ENCODE data around the gene PDHB.

PDHB gene

GRCh38 chr3:58398669-58399333 lies 34.8 kb downstream of the PDHB start:
- TF ChIP-seq CTCF (IDR thresholded peaks at IDR 0.05) = no peak
- H3K4me1 ChIP-seq = no peaks in the 10 kb centered on the region
- no peak overlapping the region for H3K4me2 ChIP-seq (ENCODE audit: low read length)
- H3K79me2 ChIP-seq = peaks cover 4% of the 10 kb centered on the region
- no peaks in the 10 kb centered on the region for H3K36me3 ChIP-seq (ENCODE audit: control insufficient read depth, insufficient read depth, low read length)
- no peak overlapping the region for H3K4me3 ChIP-seq (ENCODE audit: low read depth, low read length)
- no peaks in the 10 kb centered on the region for H3K9me3 ChIP-seq (ENCODE audit: control insufficient read depth, low read length)
- H3K9ac ChIP-seq = no peak overlapping the region
- H2AFZ ChIP-seq = no peak overlapping the region
- H3K27me3 ChIP-seq (ENCODE audit: control insufficient read depth, insufficient read depth, low read length) = no peaks in the 10 kb centered on the region
- H3K27ac ChIP-seq = no peak overlapping the region

GRCh38 chr3:58394339-58394738 lies 39.3 kb downstream of the PDHB start:
- no peak overlapping the region for H3K27ac ChIP-seq
- H3K79me2 ChIP-seq = peaks cover 4% of the 10 kb centered on the region
- no peak overlapping the region for H3K4me3 ChIP-seq (ENCODE audit: low read depth, low read length)
- peaks cover 19% of the 10 kb centered on the region for H3K4me1 ChIP-seq
- no peaks in the 10 kb centered on the region for H3K9me3 ChIP-seq (ENCODE audit: control insufficient read depth, low read length)
- no peak overlapping the region for H3K4me2 ChIP-seq (ENCODE audit: low read length)
- TF ChIP-seq CTCF (IDR thresholded peaks at IDR 0.05) = no peak
- no peaks in the 10 kb centered on the region for H3K36me3 ChIP-seq (ENCODE audit: control insufficient read depth, insufficient read depth, low read length)
- no peaks in the 10 kb centered on the region for H3K27me3 ChIP-seq (ENCODE audit: control insufficient read depth, insufficient read depth, low read length)
- no peak overlapping the region for H3K9ac ChIP-seq
- no peak overlapping the region for H2AFZ ChIP-seq

GRCh38 chr3:58392181-58392580 lies 41.5 kb downstream of the PDHB start:
- Histone ChIP-seq H3K9ac (no peak overlapping the region), H3K9me3 (ENCODE audit: control insufficient read depth, low read length) (no peaks in the 10 kb centered on the region), H3K4me1 (peaks cover 23% of the 10 kb centered on the region), H3K79me2 (peaks cover 4% of the 10 kb centered on the region), H2AFZ (no peak overlapping the region), H3K27ac (peak overlapping the region; percentile 12), H3K27me3 (ENCODE audit: control insufficient read depth, insufficient read depth, low read length) (no peaks in the 10 kb centered on the region), H3K36me3 (ENCODE audit: control insufficient read depth, insufficient read depth, low read length) (no peaks in the 10 kb centered on the region), H3K4me3 (ENCODE audit: low read depth, low read length) (no peak overlapping the region), H3K4me2 (ENCODE audit: low read length) (peak overlapping the region; percentile 29)
- no peak for TF ChIP-seq CTCF (IDR thresholded peaks at IDR 0.05)

GRCh38 chr3:58391156-58391865 lies 42.3 kb downstream of the PDHB start:
- no peak overlapping the region for H3K9ac ChIP-seq
- no peaks in the 10 kb centered on the region for H3K27me3 ChIP-seq (ENCODE audit: control insufficient read depth, insufficient read depth, low read length)
- H3K9me3 ChIP-seq (ENCODE audit: control insufficient read depth, low read length) = no peaks in the 10 kb centered on the region
- peak overlapping the region; percentile 29 for H3K4me2 ChIP-seq (ENCODE audit: low read length)
- H3K27ac ChIP-seq = peak overlapping the region; percentile 12
- H3K36me3 ChIP-seq (ENCODE audit: control insufficient read depth, insufficient read depth, low read length) = no peaks in the 10 kb centered on the region
- H3K79me2 ChIP-seq = peaks cover 11% of the 10 kb centered on the region
- no peak overlapping the region for H2AFZ ChIP-seq
- H3K4me1 ChIP-seq = peaks cover 29% of the 10 kb centered on the region
- TF ChIP-seq CTCF (IDR thresholded peaks at IDR 0.05) = no peak
- no peak overlapping the region for H3K4me3 ChIP-seq (ENCODE audit: low read depth, low read length)

Data from parathyroid adenoma (tissue), 2 donors.